Activated CD4-positive, alpha-beta T cell treated with anti-CD3 and anti-CD28 coated beads, Interleukin-2, amount 50 U/mL, for 16 hours (primary cell): ENCODE results near the gene PHF10.
A peak's percentile ranks its signal among the peaks of the same experiment; 100 is the strongest.
"Not testable (repeated sequence)": the region's sequence is repeated elsewhere in the genome, so short reads cannot be mapped to it uniquely, and the experiment has no call there.

Experiments
- DNase-seq: peaks from one replicate; pipeline ENCODE4 v3.0.0-alpha.2; 2020

PHF10 gene

DNA sequence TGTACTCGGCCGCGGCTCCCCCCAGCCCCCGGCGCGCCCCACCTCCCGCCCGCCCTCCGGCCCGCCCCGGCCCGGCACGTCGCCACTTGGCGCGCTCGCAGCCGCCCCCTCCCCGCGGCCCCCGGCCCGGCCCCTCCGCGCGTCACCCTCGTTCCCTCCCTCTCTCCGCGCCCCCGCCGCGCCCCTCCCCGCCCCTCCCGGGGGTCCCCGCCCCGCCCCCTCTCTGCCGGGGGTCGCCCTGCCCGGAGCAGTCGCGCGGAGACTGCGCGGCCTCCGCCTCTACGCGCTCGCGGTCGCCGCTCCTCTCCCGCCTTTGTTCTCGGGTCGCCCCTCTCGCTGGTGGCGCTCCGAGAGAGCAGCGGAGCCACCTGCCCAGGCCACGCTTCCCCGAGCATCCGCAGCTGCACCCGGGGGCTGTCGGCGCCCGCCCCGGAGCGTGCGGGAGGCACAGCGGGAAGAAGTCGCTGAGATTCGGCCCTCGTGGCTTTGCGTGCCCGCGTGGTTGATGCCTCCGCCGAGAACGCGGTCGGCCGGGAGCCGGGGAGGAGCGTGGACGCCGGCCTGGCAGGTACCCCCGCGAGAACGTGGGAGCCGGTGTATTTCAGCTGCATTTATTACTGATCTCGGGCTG, at the start of gene PHF10:
Gene PHF10 (minus strand): TSS at position 7 of the 631 bp plus-strand sequence. CDS start 569 bp downstream, outside the sequence.
- DNase-seq = peak; percentile 67

GRCh38 chr6:169766921-169767736, 42.8 kb upstream of the PHF10 start:
- no peak for DNase-seq

DNA sequence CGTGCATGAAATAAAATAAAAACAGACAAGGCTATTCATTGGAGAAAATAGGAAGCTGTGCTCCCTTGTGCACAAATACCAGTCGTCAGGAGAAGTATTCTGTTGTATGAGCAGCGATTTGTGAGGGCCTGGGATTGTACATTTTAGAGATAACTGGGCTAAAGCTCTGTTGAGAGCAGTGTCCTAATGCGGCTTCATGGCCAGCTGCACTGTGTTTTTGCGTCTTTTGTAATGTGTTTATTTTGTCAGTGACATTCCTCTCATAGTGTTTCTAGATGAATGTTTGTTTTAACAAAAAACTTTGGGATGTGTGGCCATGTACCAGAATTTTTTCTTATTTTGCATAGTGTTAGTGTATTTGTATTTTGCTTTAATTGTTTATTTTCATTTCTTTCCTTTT, 41.9 kb upstream of the PHF10 start:
- no peak for DNase-seq

GRCh38 chr6:169765789-169766188, 41.5 kb upstream of the PHF10 start:
- not testable (repeated sequence) for DNase-seq

DNA sequence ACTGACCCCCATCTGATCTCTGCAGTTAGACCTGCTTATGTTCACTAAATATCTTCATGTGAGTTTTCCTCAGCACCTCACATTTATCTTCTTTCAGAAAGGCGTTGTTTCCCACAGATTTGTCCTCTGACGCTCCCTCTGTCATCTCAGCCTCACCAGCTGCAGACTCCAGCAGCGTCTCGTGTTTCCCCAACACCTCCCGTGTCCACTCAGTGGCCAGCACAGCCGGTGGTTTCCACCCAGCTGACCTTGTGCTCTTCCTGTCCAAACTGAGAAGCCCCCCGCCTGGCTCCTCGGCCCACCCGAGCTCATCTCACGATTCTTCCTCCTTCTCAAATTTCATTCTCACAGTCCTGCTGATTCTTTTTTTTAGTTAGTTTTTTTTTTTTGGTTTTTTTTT, 39.6 kb upstream of the PHF10 start:
- no peak for DNase-seq

- no peak for DNase-seq
Measured at GRCh38 chr6:169763308-169763707, 39.0 kb upstream of the PHF10 start.

DNA sequence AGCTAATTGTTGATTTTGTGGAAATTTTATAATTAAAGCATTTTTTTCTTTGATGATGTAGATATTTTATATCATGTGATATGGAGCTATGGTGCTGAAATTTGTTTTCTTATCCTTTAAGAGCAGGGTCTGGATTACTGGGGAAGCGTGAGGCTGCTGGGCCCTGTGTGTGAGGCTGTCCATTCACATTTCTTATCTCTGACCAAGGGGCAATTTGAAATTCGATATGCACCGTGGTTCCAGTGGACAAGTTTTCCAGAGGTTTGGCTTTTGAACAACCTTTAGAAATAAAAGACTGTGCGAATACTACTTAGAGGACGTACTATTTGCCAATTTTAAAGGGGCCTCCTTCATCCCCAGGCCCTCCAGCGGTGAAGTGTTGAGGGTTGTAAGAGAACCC, 30.9 kb upstream of the PHF10 start:
- no peak for DNase-seq

GRCh38 chr6:169752074-169752623, 27.8 kb upstream of the PHF10 start:
- DNase-seq = peak; percentile 33

GRCh38 chr6:169751242-169752073, 27.2 kb upstream of the PHF10 start, which contains the start of the genes DYNLT2 and ERMARD:
DYNLT2 (minus strand) TSS chr6:169751572; CDS start chr6:169751458, 114 bp downstream.
ERMARD (plus strand) TSS chr6:169751622; CDS start chr6:169751658, 36 bp downstream.
- peak; percentile 95 for DNase-seq

GRCh38 chr6:169746556-169746955, 22.3 kb upstream of the PHF10 start:
- no peak for DNase-seq

DNA sequence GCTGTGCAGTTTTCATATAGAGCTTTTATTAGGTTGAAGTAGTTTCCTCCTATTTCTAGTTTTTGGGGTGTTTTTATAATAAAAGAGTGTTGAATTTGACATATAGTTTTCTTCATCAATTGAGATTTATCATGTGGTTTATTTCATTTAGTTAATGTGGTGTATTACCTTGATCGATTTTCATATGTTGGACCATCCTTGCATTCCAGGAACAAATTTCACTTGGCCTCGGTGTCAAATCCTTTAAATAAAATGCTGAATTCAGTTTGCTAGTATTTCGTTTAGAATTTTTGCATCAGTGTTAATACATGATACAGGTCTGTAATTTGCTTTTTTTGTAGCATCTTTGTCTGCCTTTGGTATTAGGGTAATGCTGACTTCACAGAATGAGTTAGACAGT, 21.1 kb upstream of the PHF10 start:
- no peak for DNase-seq

DNA sequence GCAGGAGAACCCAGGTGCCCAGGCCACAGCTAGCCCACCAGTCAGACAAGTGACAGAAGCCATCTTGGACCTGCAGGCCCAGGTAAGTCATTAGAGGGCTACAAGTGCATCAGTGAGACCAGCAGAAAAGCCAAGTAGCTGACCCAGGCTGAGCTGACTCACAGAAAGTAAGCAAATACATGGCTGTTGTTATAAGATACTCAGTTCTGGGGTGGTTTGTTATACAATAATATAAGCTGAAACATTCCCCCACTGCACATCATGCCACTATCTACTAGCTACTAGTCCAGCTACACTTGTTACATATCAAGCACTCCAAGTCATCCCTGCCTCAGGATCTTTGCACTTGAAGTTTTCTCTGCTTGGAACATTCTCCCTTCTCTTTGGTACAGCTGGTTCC, 17.0 kb upstream of the PHF10 start:
- DNase-seq = no peak

DNA sequence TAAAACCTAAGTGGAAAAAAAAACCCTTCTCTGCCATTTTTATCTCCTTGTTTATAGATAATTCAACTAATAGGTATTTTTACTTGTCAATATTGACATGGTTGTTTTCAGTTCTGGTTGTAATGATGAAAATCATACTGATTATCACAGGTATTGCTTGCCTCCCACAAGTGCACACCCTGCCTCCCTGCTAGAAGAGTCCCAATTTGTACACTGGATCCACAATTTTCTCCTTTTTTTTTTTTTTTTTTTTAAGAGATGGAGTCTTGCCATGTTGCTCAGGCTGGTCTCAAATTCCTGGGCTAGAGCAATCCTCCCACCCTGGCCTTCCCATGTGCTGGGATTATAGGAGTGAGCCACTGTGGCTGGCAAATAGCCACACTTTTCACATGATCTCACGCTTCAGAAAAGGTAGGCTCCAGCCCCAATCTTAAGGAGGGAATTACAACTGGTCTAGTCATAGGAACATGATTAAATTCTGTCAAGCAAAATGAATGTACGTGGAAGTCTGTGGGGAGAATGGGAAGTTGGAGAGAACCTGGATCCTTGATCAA, 14.8 kb upstream of the PHF10 start:
- DNase-seq = no peak

- DNase-seq = no peak
Measured at GRCh38 chr6:169738204-169738975, 14.1 kb upstream of the PHF10 start.

DNA sequence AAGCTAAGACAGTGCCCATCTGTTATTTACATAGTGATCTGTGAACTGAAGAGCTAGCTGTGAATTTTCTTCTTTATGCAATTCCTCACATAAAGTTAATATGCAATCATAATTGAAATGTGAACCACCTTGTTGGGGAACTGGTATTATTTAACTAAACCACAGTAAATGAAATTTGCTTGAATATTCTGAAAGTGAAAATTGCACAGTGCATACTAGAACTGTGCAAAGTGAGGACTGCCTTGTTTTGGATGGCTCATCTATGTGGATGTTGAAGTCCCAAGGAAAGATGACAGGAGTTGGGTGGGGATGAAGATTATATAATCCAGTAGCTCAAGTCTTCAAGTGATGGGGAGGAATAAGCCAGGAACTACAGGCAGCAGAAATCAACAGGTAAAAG, 5.7 kb upstream of the PHF10 start:
- no peak for DNase-seq

GRCh38 chr6:169726963-169727362, 2.7 kb upstream of the PHF10 start:
- DNase-seq = no peak

DNA sequence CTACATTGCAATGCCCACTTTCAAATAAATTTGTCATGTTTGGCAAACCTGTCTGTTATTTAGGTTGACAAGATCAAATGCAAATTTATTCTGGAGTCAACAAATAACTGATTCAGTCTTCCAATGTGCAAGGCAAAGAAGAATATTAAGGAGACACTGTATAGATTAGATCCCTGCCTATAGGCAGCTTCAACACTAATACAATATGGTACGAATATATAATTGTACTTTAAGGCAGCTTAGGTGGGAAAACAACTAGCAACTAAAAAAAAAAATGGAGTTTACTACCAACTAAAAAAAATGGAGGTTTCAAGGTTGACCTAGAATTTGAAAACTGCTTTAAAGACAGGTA, 1.7 kb upstream of the PHF10 start:
- no peak for DNase-seq

- DNase-seq = no peak
Measured at GRCh38 chr6:169725125-169726048, 1.1 kb upstream of the PHF10 start.

- peak; percentile 23 for DNase-seq
Measured at GRCh38 chr6:169723991-169724493, 258 bp downstream of the PHF10 start.

DNA sequence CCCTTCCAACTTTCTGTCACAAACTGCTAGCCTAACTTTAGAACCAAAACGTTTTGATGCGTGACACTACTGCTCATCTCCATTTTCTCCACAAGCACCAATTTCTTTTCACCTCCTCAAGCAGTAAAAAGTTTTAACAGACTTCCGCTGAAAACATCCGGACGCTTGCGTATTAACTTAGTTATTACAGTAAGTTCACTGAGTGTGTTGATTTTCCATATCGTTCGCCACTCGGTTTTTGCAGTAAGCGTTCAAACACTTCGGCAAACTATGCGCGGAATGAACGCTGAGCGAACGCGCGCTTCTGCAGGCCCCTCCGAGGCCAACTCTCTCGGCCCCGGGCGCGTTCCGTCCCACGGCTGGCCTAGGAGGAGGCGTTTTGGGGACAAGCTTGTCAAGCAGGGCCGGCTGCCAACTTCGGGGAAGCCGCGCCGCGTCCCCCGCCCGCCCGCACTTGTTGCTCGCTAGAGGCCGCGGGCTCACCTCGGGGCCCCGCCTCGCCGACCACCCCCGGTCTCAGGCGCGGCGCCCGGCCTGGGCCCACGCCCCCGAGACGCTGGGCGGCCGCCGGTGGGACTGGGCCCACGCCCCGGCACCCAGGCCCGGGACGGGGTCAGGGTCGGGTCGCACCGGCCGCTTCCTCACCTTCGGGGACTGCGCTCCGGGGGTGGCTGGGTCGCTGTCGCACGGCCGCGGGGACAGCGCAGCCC, 945 bp downstream of the PHF10 start:
- DNase-seq = peak; percentile 56
